Omental fat pad (tissue), 4 donors: Measurements from ENCODE around the gene SCYGR2. TPM values are rescaled to one million over a fixed set of nuclear protein-coding genes. Genes with fewer than 3 reads are reported as not detected.

ENCODE experiments used
- ATAC-seq: fragments of 150-250 bp; one replicate; pipeline ENCODE4 v1.9.1; 2016; ENCODE audit warnings: mild to moderate bottlenecking, moderate library complexity; ENCODE audit not compliant: low FRiP score
- DNase-seq: peaks from one replicate; pipeline ENCODE4 v3.0.0-alpha.2; 2019; ENCODE audit warnings: low spot score
- CTCF ChIP-seq, 3 donors: fragments of 450-650 bp; IDR thresholded peaks; one replicate each; pipeline ENCODE4 v1.5.1; 2016 to 2017; ENCODE audit warnings: antibody characterized with exemption in 3 of 3, mild to moderate bottlenecking in 3 of 3, moderate library complexity in 2 of 3
- total RNA-seq, 4 donors: library from RNA; depleted of rRNA; stranded (reverse); fragments of >200 nt; gene quantifications; one replicate each; pipeline ENCODE4 v1.1.0, GENCODE V29; 2016

SCYGR2 gene
- total RNA-seq, 4 donors from 2014 or later: not detected

GRCh38 chr2:227629435-227629834 lies 30.7 kb downstream of the SCYGR2 start:
- no peak for ATAC-seq
- no peak for TF ChIP-seq CTCF (IDR thresholded peaks at IDR 0.05)
- DNase-seq: no peak

GRCh38 chr2:227630322-227630721 lies 31.6 kb downstream of the SCYGR2 start:
- ATAC-seq: no peak
- no peak for DNase-seq
- TF ChIP-seq CTCF (IDR thresholded peaks at IDR 0.05): no peak

- no peak for ATAC-seq
- no peak for TF ChIP-seq CTCF (IDR thresholded peaks at IDR 0.05)
Measured at GRCh38 chr2:227632827-227633226, 34.1 kb downstream of the SCYGR2 start.

GRCh38 chr2:227634201-227634600 lies 35.5 kb downstream of the SCYGR2 start:
- ATAC-seq (no peak), DNase-seq (no peak)

More at GRCh38 chr2:227632827-227633226, 34.1 kb downstream of the SCYGR2 start:
- no peak for DNase-seq

GRCh38 chr2:227642656-227643055 lies 44.0 kb downstream of the SCYGR2 start:
- ATAC-seq (no peak), DNase-seq (no peak)
- TF ChIP-seq CTCF (IDR thresholded peaks at IDR 0.05): no peak

More at GRCh38 chr2:227634201-227634600, 35.5 kb downstream of the SCYGR2 start:
- TF ChIP-seq CTCF (IDR thresholded peaks at IDR 0.05): no peak

- no peak for ATAC-seq
- TF ChIP-seq CTCF (IDR thresholded peaks at IDR 0.05): no peak
- no peak for DNase-seq
Measured at GRCh38 chr2:227643990-227644551, 45.4 kb downstream of the SCYGR2 start.

Other genes with a start within 250 kb of the SCYGR2 start
- gene TM4SF20, start 219.6 kb upstream of the SCYGR2 start, total RNA-seq: not detected
- gene SCYGR1, start 210.9 kb upstream of the SCYGR2 start, total RNA-seq: not detected
- gene AGFG1, start 126.7 kb upstream of the SCYGR2 start, total RNA-seq: 100 to 1,000 TPM in 3 of 4 donors, 10 to 100 TPM in 1; 85.7 to 265 (median 186) TPM
- not detected for gene SCYGR3, start 15.9 kb downstream of the SCYGR2 start, total RNA-seq
- gene SCYGR4, start 18.6 kb downstream of the SCYGR2 start, total RNA-seq: under 1 TPM in 1 of 4 donors, not detected in 3; 0.84 TPM
- gene SCYGR5, start 67.9 kb downstream of the SCYGR2 start, total RNA-seq: not detected
- 100 to 1,000 TPM in 3 of 4 donors, 10 to 100 TPM in 1; 44.1 to 537 (median 169) TPM for gene SLC19A3, start 119.1 kb downstream of the SCYGR2 start, total RNA-seq
- not detected for gene SCYGR6, start 125.9 kb downstream of the SCYGR2 start, total RNA-seq
- gene SCYGR7, start 129.4 kb downstream of the SCYGR2 start, total RNA-seq: not detected
- not detected for gene SCYGR8, start 147.0 kb downstream of the SCYGR2 start, total RNA-seq
- gene CCL20, start 214.9 kb downstream of the SCYGR2 start, total RNA-seq: 10 to 100 TPM in 1 of 4 donors, 1 to 10 TPM in 1, not detected in 2; 3.4 to 19.2 TPM